Measurements from ENCODE around the gene AGRN. TPM values are rescaled to one million over a fixed set of nuclear protein-coding genes. Genes with fewer than 3 reads are reported as not detected.

AGRN gene
- total RNA-seq, 8 experiments from 2014 or later, result 27.0 to 120 (median 64.2) TPM

Other genes with a start within 250 kb of the AGRN start
- gene SAMD11, start 96.2 kb upstream of the AGRN start, total RNA-seq, result 10 to 100 TPM in 3 of 8 experiments, 1 to 10 TPM in 4, under 1 TPM in 1; 0.29 to 30.4 (median 3.2) TPM
- gene NOC2L, start 60.9 kb upstream of the AGRN start, total RNA-seq, result 100 to 1,000 TPM in 2 of 8 experiments, 10 to 100 TPM in 6; 41.5 to 126 (median 85.5) TPM
- 10 to 100 TPM in 2 of 8 experiments, 1 to 10 TPM in 6; 4.1 to 24.6 (median 7.3) TPM for gene KLHL17, start 59.5 kb upstream of the AGRN start, total RNA-seq
- under 1 TPM in 3 of 8 experiments, not detected in 5; 0.15 to 0.31 (median 0.24) TPM for gene PLEKHN1, start 53.6 kb upstream of the AGRN start, total RNA-seq
- gene PERM1, start 38.0 kb upstream of the AGRN start, total RNA-seq, result 1 to 10 TPM in 1 of 8 experiments, under 1 TPM in 6, not detected in 1; 0.05 to 1.7 (median 0.20) TPM
- 100 to 1,000 TPM in 1 of 8 experiments, 10 to 100 TPM in 4, 1 to 10 TPM in 2, under 1 TPM in 1; 0.45 to 100 (median 43.1) TPM for gene HES4, start 20.0 kb upstream of the AGRN start, total RNA-seq
- gene ISG15, start 6.6 kb upstream of the AGRN start, total RNA-seq, result 100 to 1,000 TPM in 2 of 8 experiments, 10 to 100 TPM in 6; 18.6 to 398 (median 26.2) TPM
- gene RNF223, start 54.2 kb downstream of the AGRN start, total RNA-seq, result under 1 TPM in 4 of 8 experiments, not detected in 4; 0.05 to 0.95 (median 0.13) TPM
- 10 to 100 TPM in 3 of 8 experiments, 1 to 10 TPM in 5; 5.8 to 17.9 (median 9.7) TPM for gene C1orf159, start 96.0 kb downstream of the AGRN start, total RNA-seq
- gene TTLL10, start 153.8 kb downstream of the AGRN start, total RNA-seq, result under 1 TPM in 2 of 8 experiments, not detected in 6; 0.43 to 0.59 TPM
- under 1 TPM in 2 of 8 experiments, not detected in 6; 0.24 to 0.49 TPM for gene TNFRSF18, start 186.5 kb downstream of the AGRN start, total RNA-seq
- gene TNFRSF4, start 194.0 kb downstream of the AGRN start, total RNA-seq, result under 1 TPM in 6 of 8 experiments, not detected in 2; 0.18 to 1.00 (median 0.25) TPM
- gene SDF4, start 211.9 kb downstream of the AGRN start, total RNA-seq, result 100 to 1,000 TPM in 3 of 8 experiments, 10 to 100 TPM in 5; 53.9 to 202 (median 76.8) TPM
- gene B3GALT6, start 212.1 kb downstream of the AGRN start, total RNA-seq, result 10 to 100 TPM in 7 of 8 experiments, 1 to 10 TPM in 1; 9.7 to 36.9 (median 19.7) TPM
- 1 to 10 TPM in 6 of 8 experiments, under 1 TPM in 1, not detected in 1; 0.99 to 6.1 (median 1.8) TPM for gene C1QTNF12, start 226.6 kb downstream of the AGRN start, total RNA-seq